GM18861 (cell line): Measurements from ENCODE around the gene TMEM106C.

Experiments
- ATAC-seq: cut with Tn5 transposase; IDR thresholded peaks from one replicate; pipeline ENCODE4 v1.9.1; 2021; ENCODE audit not compliant: unreplicated experiment

TMEM106C gene

DNA sequence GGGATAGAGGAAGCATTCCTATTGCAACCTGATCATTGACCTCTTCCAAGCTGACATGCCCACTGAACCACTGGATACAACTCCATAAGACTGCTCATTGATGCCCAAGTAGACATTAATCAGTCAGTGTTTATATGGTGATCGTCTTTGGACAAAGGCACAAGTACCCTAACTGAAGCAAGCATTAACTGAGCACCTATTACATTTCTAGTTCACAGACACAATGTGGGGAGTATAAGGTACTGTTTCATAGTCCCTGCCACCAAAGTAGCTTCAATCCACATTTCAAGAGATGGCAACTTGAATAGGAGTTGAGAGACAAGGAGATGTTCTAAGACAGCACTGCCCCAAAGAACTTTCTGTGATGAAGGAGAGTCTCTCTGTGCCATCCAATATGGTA is 51.7 kb downstream of the TMEM106C start:
- no peak for ATAC-seq

DNA sequence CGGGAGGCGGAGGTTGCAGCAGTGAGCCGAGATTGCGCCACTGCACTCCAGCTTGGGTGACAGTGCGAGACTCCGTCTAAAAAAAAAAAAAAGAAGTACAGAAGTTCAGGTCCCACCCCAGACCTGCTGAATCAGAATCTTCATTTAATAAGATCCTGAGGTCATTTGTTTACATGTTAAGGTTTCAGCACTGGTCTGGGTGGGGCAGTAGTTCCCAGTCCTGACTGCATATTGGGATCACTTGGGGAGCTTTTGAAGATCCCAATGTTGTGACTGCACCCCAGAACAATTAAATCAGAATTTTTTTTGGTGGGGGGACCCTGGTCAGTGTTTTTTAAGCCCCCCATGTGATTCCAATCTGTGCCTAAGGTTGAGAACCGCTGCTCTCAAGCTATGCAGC is 52.6 kb downstream of the TMEM106C start:
- no peak for ATAC-seq

DNA sequence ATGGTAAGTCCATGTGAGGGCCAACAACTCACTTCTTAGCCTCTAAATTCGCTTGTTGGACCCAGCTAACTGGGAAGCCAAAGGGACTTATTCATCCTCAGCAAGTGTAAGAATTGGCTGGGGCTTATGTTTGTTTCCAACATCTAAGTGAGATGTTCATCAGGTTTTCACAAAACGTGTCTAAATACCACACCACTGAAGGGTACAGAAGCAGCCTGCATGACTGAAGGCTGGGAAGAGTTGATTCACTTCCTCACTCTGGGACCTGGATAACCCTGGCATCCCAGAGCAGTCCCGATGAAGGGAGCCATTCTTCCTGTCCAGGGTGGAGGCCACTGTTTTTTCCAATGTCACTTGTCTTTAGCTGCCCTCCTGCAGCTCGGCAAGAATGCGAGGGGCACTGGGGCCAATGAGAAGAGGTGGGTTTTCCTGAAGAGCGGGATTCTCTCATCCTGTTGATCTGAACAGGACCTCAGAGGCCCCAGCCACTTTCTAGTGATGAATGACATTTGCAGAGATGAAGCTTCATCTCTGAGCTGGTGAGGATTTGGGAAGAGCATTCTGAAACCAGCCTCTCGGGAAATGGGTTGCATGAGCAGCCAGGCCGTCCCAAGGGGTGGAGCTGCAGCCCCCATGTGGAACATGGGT is 53.1 kb downstream of the TMEM106C start:
- no peak for ATAC-seq

DNA sequence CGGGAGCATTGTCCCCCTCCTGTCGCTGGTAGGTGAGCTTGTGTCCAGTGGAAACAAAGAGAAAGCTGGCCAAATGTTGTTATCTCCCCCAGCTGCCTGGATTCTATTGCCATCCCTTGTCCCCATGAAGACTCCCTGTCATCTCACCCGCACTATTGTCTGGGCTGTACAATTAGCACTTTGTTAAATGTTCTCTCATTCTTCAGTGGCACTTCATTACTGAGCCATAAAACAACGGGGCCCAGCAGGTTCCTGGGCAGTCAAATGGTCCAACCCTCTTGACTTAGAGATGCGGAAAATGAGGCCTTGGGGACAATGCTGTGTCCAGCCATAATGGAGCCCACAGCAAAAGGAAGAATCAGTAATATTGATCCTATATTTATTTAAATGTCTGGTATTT is 54.1 kb downstream of the TMEM106C start:
- ATAC-seq: no peak

DNA sequence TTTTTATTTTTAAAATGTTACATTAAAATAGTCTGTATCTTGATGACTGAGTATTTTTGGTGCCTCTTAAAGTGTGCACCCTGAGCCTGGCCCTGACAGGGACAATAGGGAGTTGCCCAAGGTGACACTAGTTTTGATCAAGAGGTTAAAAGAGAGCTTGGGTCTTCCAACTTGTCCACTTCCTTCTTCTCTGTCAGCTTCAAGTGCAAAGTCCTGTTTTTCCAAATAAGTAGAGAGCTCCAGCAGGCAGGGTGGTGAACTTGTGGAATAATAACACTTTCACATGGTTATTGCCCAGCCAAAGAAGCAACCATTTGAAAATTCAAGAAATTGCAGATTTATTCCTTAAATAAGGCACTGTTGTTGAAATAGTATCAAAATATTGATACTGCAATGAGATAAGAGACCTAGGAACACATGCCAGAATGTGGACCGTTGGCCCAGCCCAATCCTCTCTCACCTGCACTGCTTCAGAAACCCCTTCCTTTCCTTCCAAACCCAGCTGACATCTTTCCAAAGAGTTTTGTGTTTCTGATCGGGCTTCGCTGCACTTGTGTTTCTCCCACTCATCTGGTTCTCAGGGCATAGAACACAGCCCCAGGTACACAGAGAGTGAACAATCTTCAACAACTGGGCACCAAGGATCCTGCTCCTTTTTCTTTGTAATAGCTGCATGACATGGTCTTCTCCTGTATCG is 54.7 kb downstream of the TMEM106C start:
- ATAC-seq: no peak
